Inferior parietal cortex (tissue), 1 donor: ENCODE results near the gene BICD2.

ENCODE experiments used
- DNase-seq: peaks from one replicate; pipeline ENCODE4 v3.0.0-alpha.2; 2016; ENCODE audit errors: extremely low spot score

BICD2 gene

DNA sequence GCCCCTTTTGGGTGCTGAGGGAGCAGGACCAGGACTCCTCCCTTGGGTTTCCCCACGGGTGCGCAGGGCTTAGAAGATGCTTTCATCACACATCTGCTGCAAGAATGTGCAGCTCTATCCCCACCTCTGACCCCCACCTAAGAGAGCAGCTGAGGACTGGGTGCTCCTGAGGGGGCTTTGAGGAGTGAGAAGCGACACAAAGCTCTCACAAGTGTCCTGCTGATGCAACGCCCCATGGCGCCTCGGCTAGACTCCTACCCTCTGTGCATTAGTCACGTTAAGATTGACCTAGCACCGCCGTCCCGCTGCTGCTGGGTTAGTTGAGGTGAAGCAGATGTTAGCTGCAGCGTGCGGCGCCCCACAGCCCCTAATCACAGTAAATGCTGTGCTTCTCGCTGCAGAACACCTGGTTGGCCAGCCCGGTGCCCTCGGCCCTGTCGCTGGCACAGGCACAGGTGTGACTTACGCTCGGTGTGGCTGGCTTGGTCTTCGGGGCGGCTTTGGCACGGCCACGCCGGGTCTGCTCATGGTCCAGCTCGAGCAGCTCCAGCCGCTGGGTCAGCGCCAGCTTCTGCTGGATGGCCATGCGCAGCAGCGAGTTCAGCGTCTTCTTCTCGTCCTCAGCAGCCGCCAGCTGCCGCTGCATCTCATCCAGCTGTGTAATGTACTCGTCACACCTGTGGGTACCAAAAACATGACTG is 49.7 kb downstream of the BICD2 start:
- DNase-seq = no peak

DNA sequence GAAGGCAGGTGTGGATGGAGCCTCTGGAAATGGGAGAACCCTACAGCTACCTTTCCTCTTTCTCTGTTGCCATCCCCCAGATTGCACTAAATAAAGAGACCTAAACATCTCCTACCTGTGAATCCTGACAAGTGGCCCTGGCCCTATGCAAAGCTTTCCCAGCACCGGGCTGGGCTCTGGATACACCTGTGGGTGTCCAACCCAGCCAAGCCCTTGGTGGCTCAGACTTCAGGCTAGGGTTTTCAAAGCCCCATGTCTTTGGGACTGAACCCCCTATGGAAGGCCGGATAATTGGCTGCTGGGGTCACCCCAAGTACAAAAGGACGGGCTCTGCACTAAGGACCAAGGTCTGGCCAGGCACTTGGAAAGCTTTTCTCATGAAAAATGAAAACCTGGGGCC is 50.6 kb downstream of the BICD2 start:
- no peak for DNase-seq

DNA sequence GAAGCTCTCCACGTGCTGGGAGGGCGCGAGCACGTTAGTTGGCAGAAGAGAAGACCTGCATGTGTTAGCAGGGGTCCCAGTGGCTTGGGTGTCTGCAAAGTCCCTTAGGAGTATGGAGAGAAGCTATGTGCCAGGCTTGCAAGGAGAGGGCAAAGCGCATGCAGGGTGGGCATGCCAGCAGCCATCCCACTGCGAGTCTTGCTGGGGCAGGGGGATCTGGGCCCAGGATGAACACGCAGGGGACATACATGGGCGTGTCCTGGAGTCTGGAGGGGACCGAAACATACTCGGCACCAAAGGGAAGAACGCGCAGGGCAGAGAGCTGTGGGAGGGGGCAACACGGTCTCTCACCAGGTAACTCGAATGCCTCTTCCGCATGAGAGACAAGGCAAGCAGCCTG is 51.1 kb downstream of the BICD2 start:
- no peak for DNase-seq

DNA sequence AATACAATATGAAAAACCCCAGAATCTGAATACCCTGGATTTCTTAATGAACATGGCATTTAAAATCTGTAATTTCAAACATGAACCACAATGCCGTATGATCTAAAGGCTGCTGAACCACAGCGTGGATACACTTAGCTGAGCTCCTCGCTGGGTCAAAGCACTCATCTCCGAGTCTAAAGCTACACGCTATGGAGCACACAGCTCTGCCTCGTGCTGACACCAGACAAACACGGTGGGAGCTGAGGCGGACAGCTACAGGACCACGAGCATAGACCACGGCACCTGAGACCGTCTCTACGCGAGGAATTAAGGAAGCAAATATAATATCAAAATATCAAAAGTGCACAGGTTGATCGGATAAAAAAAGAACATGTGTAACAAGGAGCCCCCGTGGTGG is 51.9 kb downstream of the BICD2 start:
- no peak for DNase-seq

DNA sequence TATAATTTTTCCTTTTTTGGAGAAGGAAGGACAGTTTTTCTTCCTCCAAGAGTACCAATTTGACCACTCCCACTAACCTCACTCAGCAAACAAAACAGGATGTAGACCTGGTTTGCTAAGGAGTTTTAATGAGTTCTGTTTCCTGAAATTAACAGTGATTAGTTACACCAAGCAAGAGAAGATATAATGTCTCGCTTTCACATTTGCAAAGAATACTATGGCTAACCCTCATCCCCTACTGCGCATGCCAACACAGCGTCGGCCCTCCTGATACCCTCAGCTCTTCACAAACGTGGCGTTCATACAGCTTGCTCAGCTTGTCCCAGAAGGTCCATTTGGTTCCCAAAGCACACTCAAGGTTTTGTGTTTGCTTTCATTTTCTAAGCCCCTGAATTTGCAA is 52.8 kb downstream of the BICD2 start:
- no peak for DNase-seq

DNA sequence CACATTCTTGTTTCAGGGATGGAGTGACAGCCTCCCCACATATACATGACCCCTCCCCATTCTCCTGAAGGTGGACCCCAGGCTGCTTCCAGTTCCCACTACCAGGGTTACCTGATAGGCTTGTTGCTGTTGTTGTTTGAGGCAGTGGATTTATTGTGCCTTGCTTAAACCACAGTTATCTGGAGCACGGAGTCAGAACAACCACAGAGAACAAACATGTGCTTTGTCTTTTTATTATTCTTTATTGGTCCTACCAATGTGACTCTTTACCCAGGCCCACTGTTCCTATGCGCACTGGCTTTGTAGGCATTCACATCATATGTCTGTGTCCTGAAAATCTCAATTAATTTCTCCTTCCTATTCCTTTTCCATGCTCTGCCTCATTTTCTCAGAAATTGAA is 53.5 kb downstream of the BICD2 start:
- no peak for DNase-seq

DNA sequence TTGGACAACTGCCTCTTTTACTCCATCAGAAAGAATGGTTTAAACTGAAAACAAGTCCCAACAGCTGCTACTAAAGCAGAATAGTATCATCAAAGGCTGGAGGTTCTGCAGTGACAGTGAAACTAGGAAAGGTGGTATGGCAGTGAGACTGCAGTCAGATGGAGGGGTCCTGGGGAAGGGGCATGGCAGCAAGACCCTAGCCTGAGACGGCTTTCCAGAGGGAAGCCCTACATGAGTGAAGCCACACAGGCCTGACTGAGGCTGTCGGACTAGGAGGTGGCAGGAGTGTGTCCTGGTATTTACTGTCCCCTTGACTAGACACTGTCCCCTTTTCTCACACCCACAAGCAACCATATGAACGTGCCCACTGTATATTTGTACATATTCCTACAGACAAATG is 54.3 kb downstream of the BICD2 start:
- DNase-seq = no peak

DNA sequence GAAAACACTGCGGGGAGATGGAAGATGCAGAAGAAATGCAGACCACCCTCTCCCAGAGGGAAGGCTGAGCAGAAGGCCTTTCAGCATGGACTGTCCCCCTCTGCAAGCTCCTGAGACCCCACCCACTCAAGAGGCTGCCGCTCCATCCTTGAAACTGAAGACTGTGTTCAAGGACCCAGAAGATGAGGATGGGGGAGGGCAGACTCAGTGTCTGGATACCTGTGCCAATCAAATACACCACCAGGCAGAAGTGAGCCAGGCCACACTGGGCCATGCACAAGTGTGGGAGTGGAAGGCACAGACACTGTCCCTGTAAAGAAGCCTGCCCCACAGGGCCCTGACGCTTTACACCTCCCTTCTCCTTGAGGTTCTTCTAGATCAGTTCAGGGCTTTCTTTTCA is 54.7 kb downstream of the BICD2 start:
- DNase-seq = no peak

DNA sequence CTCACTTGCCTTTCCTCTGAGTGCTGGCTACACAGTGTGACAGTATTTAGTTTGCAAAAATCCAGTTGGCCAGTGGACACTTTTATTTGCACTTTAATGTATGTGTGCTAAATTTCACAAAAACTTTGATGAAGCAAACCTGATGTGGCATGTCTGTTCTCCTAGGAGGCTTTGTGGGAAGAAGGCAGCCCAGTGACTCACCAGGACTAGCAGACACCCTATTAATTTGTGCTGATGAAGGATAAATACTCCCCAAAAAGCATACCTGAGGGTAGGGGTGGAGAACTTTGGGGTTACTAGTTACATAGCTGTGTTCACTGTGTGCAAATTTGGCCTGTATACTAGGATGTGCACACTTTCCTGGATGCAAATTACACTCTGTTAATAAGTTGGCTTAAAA is 55.4 kb downstream of the BICD2 start:
- DNase-seq = no peak

DNA sequence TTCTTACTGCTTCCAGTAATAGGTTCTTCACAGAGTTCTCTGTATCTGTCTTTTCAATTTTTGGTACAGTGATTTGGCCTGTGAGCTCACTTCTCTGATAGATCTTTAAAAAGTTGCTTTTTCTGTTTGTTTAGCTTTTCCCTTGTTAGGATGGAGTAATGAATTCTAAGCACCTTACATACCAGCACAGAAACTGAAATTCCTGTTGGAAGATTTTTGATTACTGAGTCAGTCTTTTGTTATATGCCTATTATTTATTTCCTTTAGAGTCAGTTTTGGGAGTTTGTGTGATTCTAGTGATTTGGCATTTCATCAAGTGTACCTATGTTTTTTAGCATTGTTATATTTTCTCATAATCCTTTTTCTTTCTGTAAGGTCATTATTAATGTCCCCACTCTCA is 57.1 kb downstream of the BICD2 start:
- DNase-seq = no peak

DNA sequence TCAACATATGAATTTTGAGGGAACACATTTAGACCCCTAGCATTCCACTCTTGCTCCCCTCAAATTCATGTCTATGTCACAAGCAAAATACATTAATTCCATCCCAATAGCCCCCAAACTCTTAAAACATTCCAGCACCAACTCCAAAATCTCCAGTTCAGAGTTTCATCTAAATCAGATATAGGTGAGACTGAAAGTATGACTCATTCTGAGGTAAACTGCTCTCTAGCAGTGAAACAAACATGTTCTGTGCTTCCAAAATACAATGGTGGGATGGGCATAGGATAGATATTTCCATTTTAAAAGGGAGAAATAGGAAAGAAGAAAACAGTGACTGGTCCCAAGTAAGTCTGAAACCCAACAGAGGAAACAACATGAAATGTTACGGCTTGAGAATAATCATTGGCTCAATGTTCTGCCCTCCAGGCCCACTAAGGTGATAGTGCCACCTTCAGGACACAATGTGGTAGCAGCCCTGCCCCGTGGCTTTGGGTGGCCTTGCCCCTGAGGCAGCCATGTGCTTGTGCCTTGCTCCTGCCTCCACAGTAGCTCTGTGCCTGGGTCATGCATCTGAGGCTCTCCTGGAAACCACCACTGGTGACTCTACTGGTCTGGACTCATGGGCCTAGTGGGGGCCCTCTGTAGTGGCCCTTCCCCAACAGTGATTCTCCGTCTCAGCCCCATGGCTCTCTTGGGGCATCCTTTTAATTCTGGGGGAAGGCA is 58.3 kb downstream of the BICD2 start:
- DNase-seq = no peak

DNA sequence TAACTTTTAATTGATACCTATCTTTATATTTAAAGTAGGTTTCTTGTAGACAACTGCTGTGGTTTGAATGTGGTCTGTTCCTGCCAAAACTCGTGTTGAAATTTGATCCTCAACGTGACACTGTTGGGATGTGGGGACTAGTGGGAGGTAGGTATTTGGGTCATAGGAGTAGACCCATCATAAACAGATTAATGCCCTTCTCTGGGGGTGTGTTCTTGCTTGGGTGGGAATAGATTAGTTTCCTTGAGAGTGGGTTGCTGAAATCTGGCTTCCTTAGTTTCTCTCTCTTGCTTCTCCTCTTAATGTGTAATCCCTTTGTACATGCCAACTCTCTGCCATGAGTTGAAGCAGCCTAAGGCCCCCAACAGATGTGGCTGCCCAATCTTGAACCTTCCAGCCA is 60.1 kb downstream of the BICD2 start:
- no peak for DNase-seq

DNA sequence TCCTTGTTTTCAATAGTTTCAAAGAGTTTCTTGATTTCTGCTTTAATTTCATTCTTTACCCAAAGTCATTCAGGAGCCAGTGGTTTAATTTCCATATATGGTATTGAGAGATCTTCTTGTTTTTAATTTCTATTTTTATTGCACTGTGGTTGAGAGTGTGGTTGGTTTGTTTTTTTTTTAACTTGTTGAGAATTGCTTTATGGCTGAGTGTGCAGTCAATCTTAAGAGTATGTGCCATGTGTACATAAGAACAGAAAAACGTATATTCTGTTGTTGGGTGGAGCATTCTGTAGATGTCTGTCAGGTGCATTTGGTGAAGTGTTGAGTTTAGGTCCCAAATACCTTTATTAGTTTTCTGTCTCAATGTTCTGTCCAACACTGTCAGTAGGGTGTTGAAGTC is 68.0 kb downstream of the BICD2 start:
- no peak for DNase-seq

DNA sequence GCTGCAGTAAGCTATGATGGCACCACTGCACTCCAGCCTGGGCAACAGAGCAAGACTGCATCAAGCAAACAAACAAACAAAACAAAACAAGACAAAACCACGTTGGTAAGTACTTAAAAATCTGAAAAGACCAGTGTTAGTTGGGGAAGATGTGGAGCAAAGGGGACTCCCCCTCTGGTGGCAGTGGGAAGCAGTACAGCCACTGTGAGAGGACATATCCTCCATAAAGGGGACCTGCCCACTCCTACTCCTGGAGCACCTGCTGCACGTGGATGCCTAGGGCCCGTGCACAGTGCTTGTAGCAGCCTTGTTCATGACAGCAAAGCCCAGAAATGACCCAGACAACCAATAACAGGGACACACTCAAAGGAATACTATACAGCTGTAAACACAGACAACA is 77.7 kb downstream of the BICD2 start:
- no peak for DNase-seq

DNA sequence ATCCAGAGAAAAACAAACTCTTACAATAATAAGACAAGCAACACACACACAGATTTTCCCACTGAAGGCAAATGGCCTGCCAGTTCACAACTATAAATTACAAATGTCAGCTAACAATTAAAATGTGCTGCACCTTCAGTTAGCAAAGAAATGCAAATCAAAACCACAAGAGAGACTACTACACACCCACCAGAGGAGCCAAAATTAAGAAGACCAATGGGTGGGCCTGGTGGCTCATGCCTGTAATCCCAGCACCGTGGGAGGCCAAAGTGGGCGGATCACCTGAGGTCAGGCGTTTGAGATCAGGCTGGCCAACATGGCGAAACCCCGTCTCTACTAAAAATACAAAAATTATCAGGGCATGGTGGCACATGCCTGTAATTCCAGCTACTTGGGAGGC is 79.6 kb downstream of the BICD2 start:
- no peak for DNase-seq

DNA sequence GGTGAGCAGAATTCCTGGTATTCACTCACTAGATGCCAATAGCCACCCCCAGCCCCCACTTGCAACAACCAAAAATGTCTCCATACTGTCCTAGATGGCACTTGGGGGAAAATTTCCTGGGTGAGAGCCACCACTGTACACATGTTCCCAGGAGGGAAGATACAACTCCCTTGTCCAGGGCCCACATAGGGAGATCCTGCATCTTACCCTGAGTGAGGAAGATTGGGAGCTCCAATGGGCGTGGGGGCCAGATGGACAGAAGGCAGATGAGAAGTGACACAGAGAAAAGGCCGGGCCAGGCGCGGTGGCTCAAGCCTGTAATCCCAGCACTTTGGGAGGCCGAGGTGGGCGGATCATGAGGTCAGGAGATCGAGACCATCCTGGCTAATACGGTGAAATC is 82.4 kb downstream of the BICD2 start:
- no peak for DNase-seq

DNA sequence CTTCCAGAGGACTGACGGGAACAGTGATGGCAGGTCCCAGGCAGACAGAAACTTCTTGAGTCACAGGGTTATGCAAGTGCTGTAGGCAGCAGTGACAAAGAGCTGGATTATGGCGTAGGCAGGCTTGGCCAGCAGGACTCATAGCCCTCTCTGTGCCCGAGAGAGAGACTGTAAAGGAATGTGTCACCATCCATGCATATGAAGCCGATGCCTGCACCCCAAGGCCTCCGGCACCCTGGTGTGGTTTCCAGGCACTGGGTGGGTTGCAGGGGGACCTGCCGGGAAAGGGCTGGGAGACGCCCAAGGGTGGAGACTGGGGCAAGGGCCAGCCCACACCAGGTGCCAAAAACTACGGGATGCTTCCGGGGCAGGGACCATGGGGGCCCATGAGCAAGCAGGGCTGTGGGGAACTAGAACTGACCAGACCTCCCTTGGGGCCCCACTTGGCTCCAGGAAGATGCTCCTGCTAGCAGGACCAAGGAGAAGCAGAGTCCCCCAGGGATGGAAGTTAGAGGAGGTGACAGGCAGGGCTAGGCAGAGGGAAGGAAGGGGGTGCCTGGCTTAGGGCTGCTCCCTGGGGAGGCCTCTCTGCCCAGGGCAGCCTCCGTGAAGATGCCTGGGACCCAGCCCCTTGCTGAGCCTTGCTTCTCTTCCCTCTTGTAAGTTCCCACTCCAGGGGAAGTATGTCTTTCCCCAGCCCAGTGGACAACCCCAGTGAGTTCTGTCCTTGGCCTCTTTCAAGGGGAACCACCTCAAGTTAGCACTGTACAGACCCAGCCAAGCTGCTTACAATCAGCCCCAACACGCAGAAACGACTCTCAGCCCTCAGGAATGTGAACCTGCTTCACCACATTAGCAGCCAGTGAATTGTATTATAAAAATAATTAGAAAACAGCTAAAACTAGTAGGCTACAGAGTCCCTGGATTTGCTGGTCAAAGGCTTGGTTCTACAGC is 84.2 kb downstream of the BICD2 start:
- no peak for DNase-seq

DNA sequence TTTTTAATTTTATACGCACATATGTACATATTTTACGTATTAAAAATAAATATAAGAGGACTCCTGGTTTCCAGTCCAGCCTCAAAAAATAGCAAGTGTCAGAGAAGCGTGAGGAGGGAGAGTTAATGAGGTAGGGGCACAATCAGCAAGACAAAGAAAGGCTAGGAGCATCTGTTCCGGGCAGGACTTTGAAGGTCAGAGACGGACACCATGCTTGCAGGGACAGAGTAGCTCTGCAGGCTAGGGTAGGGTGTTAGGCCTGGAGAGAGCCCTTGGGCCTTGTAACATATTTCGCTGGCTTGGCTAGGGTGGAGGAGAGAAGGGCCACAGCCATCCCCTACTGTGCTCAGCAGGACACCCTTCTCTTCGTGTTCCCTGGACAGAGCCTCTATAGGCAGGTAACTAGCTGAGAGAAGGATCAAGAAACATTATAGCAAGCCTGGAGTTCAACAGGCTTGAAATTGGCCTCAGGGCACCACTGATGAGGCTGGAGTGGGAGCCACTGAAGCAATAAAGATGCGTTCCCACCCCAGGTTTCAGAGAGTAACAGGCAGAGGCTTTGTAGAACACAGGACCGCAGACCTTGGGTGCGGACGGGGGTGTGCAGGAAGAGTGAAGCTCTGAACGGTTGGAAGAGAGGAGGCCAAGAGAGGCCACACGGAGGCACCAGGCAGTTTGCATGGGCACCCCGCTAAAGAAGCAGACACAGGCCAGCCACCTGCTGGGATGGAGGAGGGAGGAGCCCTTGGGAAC is 85.0 kb downstream of the BICD2 start:
- no peak for DNase-seq

DNA sequence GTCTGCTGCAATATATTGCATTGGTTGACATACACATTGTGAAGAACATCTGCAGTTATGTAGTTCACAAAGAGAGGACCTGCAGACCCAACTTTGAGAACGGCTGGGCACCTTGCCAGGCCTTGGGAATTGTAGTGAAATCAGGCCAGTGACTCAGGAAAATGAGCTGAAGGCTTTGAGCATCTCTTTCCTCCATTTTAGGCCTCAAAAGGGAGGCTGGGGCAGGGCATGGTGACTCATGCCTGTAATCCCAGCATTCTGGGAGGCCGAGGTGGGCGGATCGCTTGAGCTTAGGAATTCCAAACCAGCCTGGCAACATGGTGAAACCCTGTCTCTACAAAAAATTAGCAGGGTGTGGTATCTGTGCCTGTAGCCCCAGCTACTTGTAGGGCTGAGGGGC is 93.3 kb downstream of the BICD2 start:
- no peak for DNase-seq

DNA sequence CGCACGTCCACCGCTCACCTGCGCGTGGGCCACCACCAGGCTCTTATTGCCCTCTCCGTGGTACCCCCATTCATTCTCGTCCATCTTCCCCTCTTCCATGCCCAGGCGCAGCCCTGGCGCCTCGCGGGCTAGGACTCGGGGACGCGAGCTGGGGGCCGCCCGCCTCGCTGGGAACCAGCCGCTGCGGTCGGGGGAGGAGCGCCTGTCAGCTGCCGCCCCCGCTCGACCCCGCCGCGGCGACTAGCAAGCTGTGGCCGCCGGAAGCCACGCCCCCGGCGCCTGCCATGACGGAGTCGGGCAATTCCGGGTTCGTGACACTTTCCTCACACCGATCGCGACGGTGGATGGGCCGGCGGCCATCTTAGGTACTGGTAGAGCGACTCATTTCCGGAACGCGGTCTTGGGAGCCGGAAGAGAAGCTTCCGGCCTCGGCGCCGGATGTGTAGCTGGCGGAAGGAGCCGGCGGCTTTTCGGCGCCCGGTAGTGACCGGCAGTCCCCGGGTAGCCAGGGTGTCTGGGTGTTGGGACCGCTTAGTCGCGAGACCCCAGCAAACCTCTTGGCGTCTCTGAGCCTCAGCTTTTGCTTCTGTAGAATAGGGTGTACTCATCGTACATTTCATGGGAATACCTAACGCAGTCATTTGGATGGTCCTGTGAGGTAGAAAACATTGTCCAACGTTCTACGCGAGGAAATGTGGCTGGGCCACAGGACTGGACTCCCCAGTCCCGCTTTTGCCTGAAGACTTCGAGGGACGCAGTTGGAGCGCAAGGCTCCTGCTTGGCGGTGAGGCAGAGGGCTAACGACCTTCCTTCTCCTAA is 94.5 kb downstream of the BICD2 start, which contains the start of gene IPPK:
IPPK (minus strand) TSS at position 242 of the 819 bp plus-strand sequence; CDS start at position 99, 143 bp downstream.
- DNase-seq = peak; percentile 99

DNA sequence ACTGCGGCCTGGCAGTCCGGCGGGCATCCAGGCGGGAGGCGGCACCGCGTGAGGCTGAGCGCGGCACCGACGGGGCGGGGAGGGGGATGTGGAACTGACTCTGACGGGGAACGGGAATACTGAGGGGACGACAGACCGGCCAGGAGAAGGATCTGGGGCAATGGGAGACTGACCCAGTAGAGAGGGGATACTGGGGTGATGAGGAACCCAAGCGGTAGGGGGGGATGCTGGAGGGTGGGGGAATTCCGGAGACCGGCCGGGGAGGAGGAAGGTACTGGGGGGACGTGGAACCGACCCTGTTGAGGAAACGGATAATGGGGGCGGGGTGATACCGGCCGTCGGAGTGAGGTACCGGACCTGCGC is 95.1 kb downstream of the BICD2 start:
- no peak for DNase-seq
